GM12891 (cell line): ENCODE measurements around the gene SAG.

ENCODE experiments used
- POLR2A ChIP-seq: IDR thresholded peaks from 2 replicates; pipeline ENCODE4 v1.6.1; 2011; ENCODE audit warnings: low read depth, low read length, control low read depth
- POLR2AphosphoS5 ChIP-seq: IDR thresholded peaks from 2 replicates; pipeline ENCODE4 v1.6.1; 2011; ENCODE audit warnings: low read depth, low read length, control low read depth
- SPI1 ChIP-seq: IDR thresholded peaks from 2 replicates; pipeline ENCODE4 v1.6.1; 2011; ENCODE audit warnings: low read depth, low read length, control low read depth
- TAF1 ChIP-seq: IDR thresholded peaks from 2 replicates; pipeline ENCODE4 v1.6.1; 2011; ENCODE audit warnings: low read depth, low read length, control low read depth

DNA sequence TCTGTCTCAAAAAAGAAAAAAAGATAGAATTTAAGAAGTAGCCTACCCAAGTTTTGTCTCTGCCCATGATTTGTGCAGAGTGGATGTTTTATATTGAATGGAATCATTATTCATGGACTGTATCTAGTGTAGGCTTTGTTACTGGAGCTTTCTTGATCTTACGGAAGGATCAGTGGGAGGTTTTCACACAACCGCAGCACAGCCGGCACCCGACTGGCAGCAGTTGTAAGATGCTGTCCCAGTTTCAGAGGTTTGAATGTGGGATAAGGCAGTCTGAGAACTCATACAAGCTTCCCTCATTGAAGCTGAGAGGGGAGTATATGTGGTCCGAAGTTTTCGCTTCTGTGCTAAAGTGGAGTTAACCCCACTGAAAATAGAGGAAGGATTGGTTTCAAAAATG lies 19.7 kb upstream of the SAG start:
- no peak for TF ChIP-seq POLR2A
- no peak for TF ChIP-seq POLR2AphosphoS5
- TF ChIP-seq SPI1 = no peak
- no peak for TF ChIP-seq TAF1
